Right atrium auricular region (tissue), 2 donors: Measurements from ENCODE around the gene ADAMTS9. TPM values are rescaled to one million over a fixed set of nuclear protein-coding genes. Genes with fewer than 3 reads are reported as not detected.

Experiments
- DNase-seq: peaks from one replicate; pipeline ENCODE4 v3.0.0-alpha.2; 2019; ENCODE audit warnings: low spot score
- H3K27ac ChIP-seq, 2 donors: fragments of 200-600 bp; sonication (generic); 1 replicate in 1 of 2; 2 replicates in 1 of 2; pipeline ENCODE4 v1.5.1; 2016 to 2019
- H3K27me3 ChIP-seq, 2 donors: fragments of 200-600 bp; sonication (generic); one replicate each; pipeline versions ENCODE4 v1.5.1 to v1.6.0; 2017 to 2019
- H3K36me3 ChIP-seq: fragments of 200-600 bp; sonication (generic); one replicate; pipeline ENCODE4 v1.5.1; 2016
- H3K4me1 ChIP-seq, 2 donors: fragments of 200-600 bp; sonication (generic); one replicate each; pipeline versions ENCODE4 v1.5.1 to v1.6.0; 2017 to 2019
- H3K4me3 ChIP-seq, 2 donors: fragments of 200-600 bp; sonication (generic); 1 replicate in 1 of 2; 2 replicates in 1 of 2; pipeline ENCODE4 v1.5.1; 2017 to 2019; ENCODE audit warnings: mild to moderate bottlenecking in 1 of 2, moderate library complexity in 1 of 2
- H3K9me3 ChIP-seq, 2 donors: fragments of 200-600 bp; sonication (generic); one replicate each; pipeline ENCODE4 v1.5.1; 2019
- CTCF ChIP-seq, 2 donors: fragments of 200-600 bp; sonication (generic); IDR thresholded peaks; one replicate each; pipeline ENCODE4 v1.5.1; 2019; ENCODE audit warnings: antibody characterized with exemption in 2 of 2
- total RNA-seq, 2 donors: library from RNA; depleted of rRNA; stranded (reverse); fragments of >200 nt; gene quantifications; one replicate each; pipeline ENCODE4 v1.1.0, GENCODE V29; 2016

ADAMTS9 gene
- total RNA-seq, 2 donors from 2014 or later, result 20.2 to 21.0 TPM

- Histone ChIP-seq H3K9me3 (no peaks in the 10 kb centered on the region), H3K27me3 (no peaks in the 10 kb centered on the region), H3K27ac (no peak overlapping the region), H3K4me1 (no peaks in the 10 kb centered on the region), H3K36me3 (no peaks in the 10 kb centered on the region), H3K4me3 (no peak overlapping the region)
- TF ChIP-seq CTCF (IDR thresholded peaks at IDR 0.05), result no peak
- DNase-seq, result no peak
Observed at GRCh38 chr3:64496786-64497490, 190.9 kb downstream of the ADAMTS9 start.

GRCh38 chr3:64495781-64496334, 191.9 kb downstream of the ADAMTS9 start:
- no peak overlapping the region for H3K27ac ChIP-seq

GRCh38 chr3:64495121-64495780, 192.5 kb downstream of the ADAMTS9 start:
- TF ChIP-seq CTCF (IDR thresholded peaks at IDR 0.05), result no peak
- Histone ChIP-seq H3K9me3 (no peaks in the 10 kb centered on the region), H3K4me3 (no peak overlapping the region), H3K36me3 (no peaks in the 10 kb centered on the region), H3K27me3 (no peaks in the 10 kb centered on the region), H3K27ac (no peak overlapping the region), H3K4me1 (no peaks in the 10 kb centered on the region)
- DNase-seq, result no peak

More at GRCh38 chr3:64495781-64496334, 191.9 kb downstream of the ADAMTS9 start:
- Histone ChIP-seq H3K4me1 (no peaks in the 10 kb centered on the region), H3K4me3 (no peak overlapping the region), H3K36me3 (no peaks in the 10 kb centered on the region), H3K9me3 (no peaks in the 10 kb centered on the region), H3K27me3 (no peaks in the 10 kb centered on the region)
- no peak for DNase-seq
- no peak for TF ChIP-seq CTCF (IDR thresholded peaks at IDR 0.05)

- no peaks in the 10 kb centered on the region for H3K4me1 ChIP-seq
- no peak overlapping the region for H3K4me3 ChIP-seq
- no peaks in the 10 kb centered on the region for H3K9me3 ChIP-seq
- no peak for TF ChIP-seq CTCF (IDR thresholded peaks at IDR 0.05)
- H3K27ac ChIP-seq, result no peak overlapping the region
- no peaks in the 10 kb centered on the region for H3K27me3 ChIP-seq
- H3K36me3 ChIP-seq, result no peaks in the 10 kb centered on the region
- no peak for DNase-seq
Observed at GRCh38 chr3:64494526-64494925, 193.3 kb downstream of the ADAMTS9 start.

GRCh38 chr3:64493149-64493548, 194.7 kb downstream of the ADAMTS9 start:
- H3K4me3 ChIP-seq, result no peak overlapping the region
- H3K27ac ChIP-seq, result no peak overlapping the region
- DNase-seq, result no peak
- H3K36me3 ChIP-seq, result no peaks in the 10 kb centered on the region
- H3K4me1 ChIP-seq, result no peaks in the 10 kb centered on the region
- TF ChIP-seq CTCF (IDR thresholded peaks at IDR 0.05), result no peak
- no peaks in the 10 kb centered on the region for H3K9me3 ChIP-seq
- no peaks in the 10 kb centered on the region for H3K27me3 ChIP-seq
